GM18511 (cell line): ENCODE measurements around the gene SRRT.
"Not testable (repeated sequence)": the region's sequence is repeated elsewhere in the genome, so short reads cannot be mapped to it uniquely, and the experiment has no call there.

Experiments used
- ATAC-seq: cut with Tn5 transposase; IDR thresholded peaks from one replicate; pipeline ENCODE4 v1.9.1; 2021; ENCODE audit warnings: mild to moderate bottlenecking, moderate library complexity; ENCODE audit not compliant: unreplicated experiment

Gene SRRT

DNA sequence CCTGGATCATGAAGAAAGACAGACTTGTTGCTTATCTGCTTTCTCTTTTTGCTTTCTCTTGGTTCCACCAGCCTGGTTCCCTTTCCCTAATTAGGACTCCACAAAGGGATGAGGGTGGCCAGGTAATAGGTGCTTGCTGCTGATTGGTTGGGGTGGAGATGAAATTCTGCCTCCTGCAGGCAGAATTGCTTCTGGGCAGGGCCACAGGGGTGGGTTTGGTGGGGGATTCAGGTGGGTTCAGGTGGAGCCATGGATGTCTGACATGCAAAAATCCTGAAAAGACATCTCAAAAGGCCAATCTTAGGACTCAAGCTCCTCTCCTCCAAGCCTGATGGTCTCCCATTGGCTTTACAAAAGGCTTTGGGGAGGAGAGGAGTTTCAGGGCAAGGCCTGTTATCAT lies 46.1 kb downstream of the SRRT start:
- no peak for ATAC-seq

DNA sequence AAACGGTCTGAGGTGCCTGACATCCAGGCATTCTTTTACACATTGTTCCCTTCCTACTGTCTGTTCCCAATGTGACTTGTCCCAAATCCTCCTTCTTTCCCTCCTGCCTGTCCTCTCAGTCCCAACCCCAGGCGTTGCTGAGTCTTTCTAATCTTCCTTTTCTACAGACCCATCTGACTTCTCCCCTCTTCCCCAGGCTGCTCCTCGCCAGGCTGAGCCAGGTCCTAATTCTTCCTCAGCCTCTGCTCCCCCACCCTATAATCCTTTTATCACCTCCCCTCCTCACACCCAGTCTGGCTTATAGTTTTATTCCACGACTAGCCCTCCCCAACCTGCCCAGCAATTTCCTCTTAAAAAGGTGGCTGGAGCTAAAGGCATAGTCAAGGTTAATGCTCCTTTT lies 48.7 kb downstream of the SRRT start:
- not testable (repeated sequence) for ATAC-seq

DNA sequence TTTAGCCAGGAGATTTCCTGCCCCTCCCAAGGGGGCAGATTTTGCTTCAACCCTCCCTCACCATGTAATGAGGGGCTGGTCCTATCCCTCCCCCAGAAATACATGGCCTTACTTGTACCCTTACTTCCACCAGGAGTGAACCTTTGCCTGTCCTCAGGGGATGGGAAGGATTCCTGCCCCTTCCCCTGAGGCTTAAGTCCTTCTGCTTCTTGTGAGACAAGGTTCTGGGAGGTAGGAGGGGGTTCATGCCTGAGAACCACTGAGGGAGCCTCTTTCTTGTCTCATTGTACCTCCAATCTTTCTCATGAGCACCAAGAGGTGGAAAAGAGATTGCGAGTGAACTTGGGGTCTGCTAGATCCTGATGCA lies 54.9 kb downstream of the SRRT start:
- no peak for ATAC-seq

DNA sequence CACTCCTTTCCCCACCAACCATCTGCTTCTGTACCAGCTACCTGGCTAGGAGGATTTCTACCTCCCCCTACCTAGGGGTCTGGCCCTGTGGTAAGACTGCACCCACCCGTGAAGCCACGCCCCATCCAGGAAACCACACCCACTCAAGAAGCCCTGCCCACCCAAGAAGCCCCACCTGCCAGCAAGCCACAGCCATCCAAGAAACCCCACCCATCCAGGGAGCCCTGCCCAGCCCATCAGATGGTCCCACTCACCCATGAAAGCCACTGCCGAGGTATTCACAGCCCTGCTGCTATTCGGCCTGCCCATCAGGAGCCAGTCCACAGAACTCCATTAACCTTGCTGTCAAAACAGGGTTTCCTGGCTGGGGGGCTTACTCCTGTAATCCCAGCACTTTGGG lies 58.8 kb downstream of the SRRT start:
- ATAC-seq = no peak

DNA sequence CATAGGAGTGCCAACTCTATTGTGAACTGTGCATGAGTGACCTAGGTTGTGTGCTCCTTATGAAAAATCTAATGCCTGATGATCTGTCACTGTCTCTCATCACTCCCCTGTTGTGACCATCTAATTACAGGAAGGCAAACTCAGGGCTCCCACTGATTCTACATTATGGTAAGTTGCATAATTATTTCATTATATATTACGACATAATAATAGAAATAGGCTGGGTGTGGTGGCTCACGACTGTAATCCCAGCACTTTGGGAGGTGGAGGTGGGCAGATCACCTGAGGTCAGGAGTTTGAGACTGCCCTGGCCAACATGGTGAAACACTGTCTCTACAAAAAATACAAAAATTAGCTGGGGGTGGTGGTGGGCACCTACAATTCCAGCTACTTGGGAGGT lies 60.5 kb downstream of the SRRT start:
- not testable (repeated sequence) for ATAC-seq

DNA sequence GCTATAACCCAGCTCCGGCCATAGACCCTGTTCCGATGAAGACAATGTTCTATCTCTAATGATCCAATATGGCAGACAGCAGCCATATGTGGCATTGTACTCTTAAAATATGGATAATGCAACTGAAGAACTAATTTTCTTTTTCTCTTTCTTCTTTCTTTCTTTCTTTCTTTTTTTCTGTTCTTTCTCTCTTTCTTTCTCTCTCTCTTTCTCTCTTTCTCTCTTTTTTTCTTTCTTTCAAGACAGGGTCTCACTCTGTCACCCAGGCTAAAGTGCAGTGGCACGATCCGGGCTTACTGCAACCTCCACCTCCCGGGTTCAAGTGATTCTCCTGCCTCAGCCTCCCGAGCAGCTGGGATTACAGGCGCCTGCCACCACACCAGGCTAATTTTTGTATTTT lies 61.3 kb downstream of the SRRT start:
- ATAC-seq = not testable (repeated sequence)
